GM21381 (cell line): ENCODE measurements around the gene LEP.
"Not testable (repeated sequence)": the region's sequence is repeated elsewhere in the genome, so short reads cannot be mapped to it uniquely, and the experiment has no call there.

ENCODE experiments used
- ATAC-seq: cut with Tn5 transposase; IDR thresholded peaks from one replicate; pipeline ENCODE4 v1.9.1; 2021; ENCODE audit warnings: mild to moderate bottlenecking, moderate library complexity; ENCODE audit not compliant: unreplicated experiment

LEP gene

GRCh38 chr7:128270826-128271272 lies 29.8 kb downstream of the LEP start:
- ATAC-seq = no peak

- ATAC-seq = no peak
These were observed 30.4 kb downstream of the LEP start for GRCh38 chr7:128271471-128271941.

GRCh38 chr7:128271942-128272481 lies 30.9 kb downstream of the LEP start:
- no peak for ATAC-seq

- ATAC-seq = no peak
These were observed 33.3 kb downstream of the LEP start for GRCh38 chr7:128274246-128274883.

- ATAC-seq = no peak
These were observed 34.0 kb downstream of the LEP start for GRCh38 chr7:128274884-128275603.

- ATAC-seq = no peak
These were observed 34.6 kb downstream of the LEP start for GRCh38 chr7:128275681-128276080.

- ATAC-seq = no peak
These were observed 37.3 kb downstream of the LEP start for GRCh38 chr7:128278366-128278765.

- ATAC-seq = no peak
These were observed 38.1 kb downstream of the LEP start for GRCh38 chr7:128279124-128279713.

GRCh38 chr7:128280451-128280850 lies 39.4 kb downstream of the LEP start:
- ATAC-seq = not testable (repeated sequence)

- ATAC-seq = no peak
These were observed 40.7 kb downstream of the LEP start for GRCh38 chr7:128281605-128282380.

GRCh38 chr7:128284102-128284501 lies 43.0 kb downstream of the LEP start:
- ATAC-seq = no peak

GRCh38 chr7:128287556-128287955 lies 46.5 kb downstream of the LEP start:
- no peak for ATAC-seq

GRCh38 chr7:128298004-128298403 lies 56.9 kb downstream of the LEP start:
- ATAC-seq = not testable (repeated sequence)

GRCh38 chr7:128299109-128299607 lies 58.1 kb downstream of the LEP start:
- no peak for ATAC-seq

- ATAC-seq = no peak
These were observed 61.1 kb downstream of the LEP start for GRCh38 chr7:128302139-128302538.

- ATAC-seq = no peak
These were observed 62.1 kb downstream of the LEP start for GRCh38 chr7:128303133-128303532.

- no peak for ATAC-seq
These were observed 62.6 kb downstream of the LEP start for GRCh38 chr7:128303643-128304042.

GRCh38 chr7:128304212-128304611 lies 63.1 kb downstream of the LEP start:
- no peak for ATAC-seq

GRCh38 chr7:128307061-128307460 lies 66.0 kb downstream of the LEP start:
- ATAC-seq = no peak
